Measurements from ENCODE around the gene ZBTB49. TPM values are rescaled to one million over a fixed set of nuclear protein-coding genes. Genes with fewer than 3 reads are reported as not detected.
"Not testable (repeated sequence)": the region's sequence is repeated elsewhere in the genome, so short reads cannot be mapped to it uniquely, and the experiment has no call there.

Gene ZBTB49
- total RNA-seq, 3 donors from 2014 or later, result 3.5 to 8.9 (median 8.4) TPM

DNA sequence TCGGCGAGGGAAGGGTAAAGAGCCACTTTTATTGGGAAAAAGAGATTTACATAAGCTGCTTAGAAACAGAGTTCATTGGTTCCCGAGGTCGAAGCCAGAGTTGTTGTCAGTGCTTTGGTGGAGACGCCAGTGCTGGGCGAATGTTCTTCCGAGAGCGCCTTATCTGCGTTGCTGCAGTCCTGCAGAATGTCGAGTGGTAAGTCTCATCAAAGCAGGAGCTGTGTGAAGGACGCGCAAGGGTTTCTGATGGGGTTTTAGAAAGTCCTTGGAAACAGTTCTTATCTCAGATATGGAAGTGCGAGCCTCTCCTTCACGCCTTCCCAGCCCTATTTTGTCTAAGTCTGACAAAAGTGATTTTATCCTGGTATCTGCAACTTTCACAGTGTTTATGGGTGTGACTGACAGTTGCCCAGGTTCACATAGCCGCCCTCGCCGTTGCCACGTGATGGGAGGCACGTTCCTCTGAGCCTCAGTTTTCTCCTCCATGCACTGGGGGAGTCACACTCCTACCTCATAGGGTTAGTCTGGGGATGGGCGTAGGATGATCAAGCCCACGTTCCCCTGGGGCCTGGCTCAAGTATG lies 49.5 kb downstream of the ZBTB49 start:
- intact Hi-C loops (cut with DNase I, micrococcal nuclease), result loop anchor here (5.0 to 10.0 kb wide), 2 partner anchors 85 to 87 kb away; no protein-coding TSS in a partner anchor
- DNase-seq (no peak), ATAC-seq (no peak)
- no peaks in the 10 kb centered on the region for H3K9me3 ChIP-seq
- no peaks in the 10 kb centered on the region for H3K36me3 ChIP-seq (ENCODE audit: low read depth)
- TF ChIP-seq, protein P1, sequence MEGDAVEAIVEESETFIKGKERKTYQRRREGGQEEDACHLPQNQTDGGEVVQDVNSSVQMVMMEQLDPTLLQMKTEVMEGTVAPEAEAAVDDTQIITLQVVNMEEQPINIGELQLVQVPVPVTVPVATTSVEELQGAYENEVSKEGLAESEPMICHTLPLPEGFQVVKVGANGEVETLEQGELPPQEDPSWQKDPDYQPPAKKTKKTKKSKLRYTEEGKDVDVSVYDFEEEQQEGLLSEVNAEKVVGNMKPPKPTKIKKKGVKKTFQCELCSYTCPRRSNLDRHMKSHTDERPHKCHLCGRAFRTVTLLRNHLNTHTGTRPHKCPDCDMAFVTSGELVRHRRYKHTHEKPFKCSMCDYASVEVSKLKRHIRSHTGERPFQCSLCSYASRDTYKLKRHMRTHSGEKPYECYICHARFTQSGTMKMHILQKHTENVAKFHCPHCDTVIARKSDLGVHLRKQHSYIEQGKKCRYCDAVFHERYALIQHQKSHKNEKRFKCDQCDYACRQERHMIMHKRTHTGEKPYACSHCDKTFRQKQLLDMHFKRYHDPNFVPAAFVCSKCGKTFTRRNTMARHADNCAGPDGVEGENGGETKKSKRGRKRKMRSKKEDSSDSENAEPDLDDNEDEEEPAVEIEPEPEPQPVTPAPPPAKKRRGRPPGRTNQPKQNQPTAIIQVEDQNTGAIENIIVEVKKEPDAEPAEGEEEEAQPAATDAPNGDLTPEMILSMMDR (IDR thresholded peaks at IDR 0.05), result no peak
- no peak overlapping the region for H3K4me3 ChIP-seq
- H3K4me1 ChIP-seq (ENCODE audit: low read depth), result no peaks in the 10 kb centered on the region

DNA sequence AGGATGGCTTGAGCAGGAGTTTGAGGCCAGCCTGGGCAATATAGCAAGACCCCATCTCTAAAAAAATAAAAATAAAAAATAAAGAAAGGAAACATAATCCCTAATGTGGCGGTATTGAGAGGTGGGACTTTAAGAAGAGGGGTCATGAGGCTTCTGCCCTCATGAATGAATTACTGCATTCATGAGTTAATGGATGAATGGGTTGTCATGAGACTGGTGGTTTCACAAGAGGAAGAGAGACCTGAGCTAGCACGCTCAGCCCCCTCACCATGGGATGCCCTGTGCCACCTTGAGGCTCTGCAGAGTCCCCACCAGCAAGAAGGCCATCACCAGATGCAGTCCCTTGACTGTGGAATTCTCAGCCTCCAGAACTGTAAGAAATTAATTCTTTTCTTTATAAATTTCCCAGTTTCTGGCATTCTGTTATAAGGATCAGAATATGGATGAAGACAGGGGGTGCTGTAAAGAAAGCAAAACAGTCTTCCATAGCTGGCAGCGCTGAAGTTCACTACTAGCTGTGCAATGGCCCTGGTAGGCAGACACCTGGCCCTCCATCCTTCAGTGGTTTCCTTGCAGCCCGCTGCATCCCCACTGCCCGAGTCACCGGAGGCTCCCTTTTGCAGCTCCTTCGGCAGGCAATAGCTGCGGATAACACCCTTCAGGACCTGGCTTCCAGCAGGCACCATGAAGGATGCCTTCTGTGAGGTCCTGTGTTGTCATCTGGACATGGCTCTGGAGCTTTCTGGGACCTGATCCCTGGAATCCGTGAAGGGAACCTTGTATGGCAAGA lies 52.0 kb downstream of the ZBTB49 start:
- TF ChIP-seq, protein P1 (IDR thresholded peaks at IDR 0.05), result no peak
- H3K9me3 ChIP-seq, result no peaks in the 10 kb centered on the region
- no peaks in the 10 kb centered on the region for H3K36me3 ChIP-seq (ENCODE audit: low read depth)
- intact Hi-C loops (cut with DNase I, micrococcal nuclease), result no loop called here
- ATAC-seq (no peak), DNase-seq (no peak)
- H3K4me1 ChIP-seq (ENCODE audit: low read depth), result no peaks in the 10 kb centered on the region
- no peak overlapping the region for H3K4me3 ChIP-seq

DNA sequence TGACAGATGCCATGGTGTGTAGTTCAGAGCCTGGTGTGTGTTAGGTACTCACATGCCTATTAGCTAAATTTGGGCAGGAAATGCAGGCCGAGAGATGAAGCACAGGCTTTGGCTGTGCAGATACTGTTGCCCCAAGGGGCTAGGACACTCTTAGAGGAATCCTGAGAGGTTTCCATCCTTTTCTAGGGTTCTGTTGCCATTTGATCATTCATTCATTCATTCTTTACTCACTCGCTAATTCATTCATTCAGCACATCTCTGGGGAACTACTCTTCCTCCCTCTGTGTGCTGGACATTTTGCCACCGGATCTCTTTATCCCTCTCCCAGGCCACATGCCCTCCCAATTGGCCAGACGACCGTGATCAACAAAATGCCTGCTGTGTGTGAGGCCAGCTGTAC lies 53.0 kb downstream of the ZBTB49 start:
- TF ChIP-seq, protein P1 (IDR thresholded peaks at IDR 0.05), result no peak
- no peak for ATAC-seq
- Histone ChIP-seq H3K4me3 (no peak overlapping the region), H3K9me3 (no peaks in the 10 kb centered on the region), H3K4me1 (ENCODE audit: low read depth) (no peaks in the 10 kb centered on the region), H3K36me3 (ENCODE audit: low read depth) (no peaks in the 10 kb centered on the region)
- intact Hi-C loops (cut with DNase I, micrococcal nuclease), result no loop called here
- no peak for DNase-seq

DNA sequence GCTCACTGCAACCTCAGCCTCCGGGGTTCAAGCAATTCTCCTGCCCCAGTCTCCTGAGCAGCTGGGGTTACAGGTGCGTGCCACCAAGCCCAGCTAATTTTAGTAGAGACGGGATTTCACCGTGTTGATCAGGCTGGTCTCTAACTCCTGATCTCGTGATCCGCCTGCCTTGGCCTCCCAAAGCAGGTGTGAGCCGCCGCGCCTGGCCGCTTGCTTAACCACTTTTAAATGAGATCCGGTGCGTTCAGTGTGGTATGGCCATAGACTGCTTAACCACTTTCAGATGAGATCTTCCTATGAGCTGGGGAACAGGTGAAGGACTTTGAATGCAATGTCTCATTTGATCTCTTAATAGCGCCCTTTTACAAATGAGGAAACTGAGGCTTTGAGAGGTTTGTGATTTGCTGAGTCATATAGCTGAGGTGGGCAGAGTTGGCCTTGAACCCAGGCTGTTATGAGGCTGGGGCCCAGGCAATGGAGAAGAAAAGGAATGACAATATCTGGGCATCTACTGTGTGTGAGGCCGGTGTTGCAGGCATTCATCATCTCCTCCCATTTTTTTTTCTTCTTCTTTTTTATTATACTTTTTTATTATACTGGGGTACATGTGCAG lies 55.0 kb downstream of the ZBTB49 start:
- Histone ChIP-seq H3K9me3 (no peaks in the 10 kb centered on the region), H3K4me3 (no peak overlapping the region), H3K36me3 (ENCODE audit: low read depth) (no peaks in the 10 kb centered on the region), H3K4me1 (ENCODE audit: low read depth) (no peaks in the 10 kb centered on the region)
- TF ChIP-seq, protein P1 (IDR thresholded peaks at IDR 0.05), result no peak
- intact Hi-C loops (cut with DNase I, micrococcal nuclease), result no loop called here
- peak in 1 of 3 donors; percentile 6 for DNase-seq
- ATAC-seq, result no peak

DNA sequence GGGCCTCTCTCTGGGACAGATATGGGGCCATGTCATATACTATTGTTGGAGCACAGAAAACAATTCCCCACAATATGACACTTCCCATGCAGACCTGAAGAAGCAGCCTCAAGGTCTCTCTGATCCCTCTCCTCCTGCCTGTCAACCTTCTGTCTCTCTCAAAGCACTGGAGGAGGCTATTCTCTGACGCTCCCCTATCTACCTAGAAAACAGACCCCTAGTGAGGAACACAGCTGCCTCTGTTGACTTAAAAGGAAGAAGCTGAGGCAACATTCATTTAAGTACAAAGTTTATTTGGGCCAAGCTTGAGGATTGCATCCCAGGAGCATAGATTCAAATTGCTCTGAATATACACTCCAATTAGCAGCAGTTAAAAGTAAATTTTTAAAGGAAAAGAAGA lies 57.5 kb downstream of the ZBTB49 start:
- Histone ChIP-seq H3K4me1 (ENCODE audit: low read depth) (no peaks in the 10 kb centered on the region), H3K9me3 (no peaks in the 10 kb centered on the region), H3K4me3 (no peak overlapping the region), H3K36me3 (ENCODE audit: low read depth) (no peaks in the 10 kb centered on the region)
- DNase-seq (no peak), ATAC-seq (no peak)
- intact Hi-C loops (cut with DNase I, micrococcal nuclease), result no loop called here
- TF ChIP-seq, protein P1 (IDR thresholded peaks at IDR 0.05), result no peak

DNA sequence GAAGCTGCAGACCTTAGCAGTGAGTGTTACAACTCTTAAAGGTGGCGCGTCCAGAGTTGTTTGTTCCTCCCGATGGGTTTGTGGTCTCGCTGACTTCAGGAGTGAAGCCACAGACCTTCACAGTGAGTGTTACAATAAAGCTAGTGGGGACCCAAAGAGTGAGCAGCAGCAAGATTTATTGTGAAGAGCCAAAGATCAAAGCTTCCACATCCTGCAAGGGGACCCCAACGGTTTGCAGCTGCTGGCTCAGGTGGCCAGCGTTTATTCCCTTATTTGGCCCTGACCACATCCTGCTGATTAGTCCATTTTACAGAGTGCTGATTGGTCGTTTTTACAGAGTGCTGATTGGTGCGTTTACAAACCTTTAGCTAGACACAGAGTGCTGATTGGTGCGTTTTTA lies 58.5 kb downstream of the ZBTB49 start:
- H3K9me3 ChIP-seq; intact Hi-C loops (cut with DNase I, micrococcal nuclease); H3K36me3 ChIP-seq (ENCODE audit: low read depth); H3K4me1 ChIP-seq (ENCODE audit: low read depth); H3K4me3 ChIP-seq: not testable (repeated sequence)
- peak in 1 of 3 donors; percentile 2 for DNase-seq
- ATAC-seq, result peak; percentile 31
